ENCODE data around the gene WWOX. TPM values are rescaled to one million over a fixed set of nuclear protein-coding genes. Genes with fewer than 3 reads are reported as not detected.

WWOX gene
- total and polyA plus RNA-seq, 2 of the 8 experiments (the other 6 are each of a cell fraction or from before 2014, with no cell fraction given), result 5.4 to 16.7 TPM

DNA sequence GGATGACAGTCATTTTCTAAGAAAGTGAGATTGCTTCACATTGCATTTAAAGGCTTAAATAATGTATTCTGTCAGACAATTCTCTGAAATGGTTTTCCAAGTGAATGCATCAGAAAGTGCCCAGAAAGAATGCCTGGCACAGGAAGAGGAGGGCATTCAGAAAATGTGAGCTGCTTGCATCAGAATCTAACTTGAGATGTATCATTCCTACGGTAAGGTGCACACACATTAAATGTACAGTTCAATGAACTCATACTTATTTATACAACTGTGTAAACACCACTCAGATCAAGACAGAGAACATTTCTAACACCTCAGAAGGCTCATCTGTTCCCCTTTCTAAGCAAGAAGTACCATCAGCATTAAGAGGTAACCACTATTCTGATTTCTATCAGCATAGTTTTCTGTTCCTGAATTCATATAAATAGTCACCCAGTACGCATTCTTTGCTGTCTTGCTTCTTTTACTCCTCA, 863.0 kb downstream of the WWOX start:
- FAIRE-seq (no peak), DNase-seq (ENCODE audit: low read depth in 1 of 2, low spot score in 2 of 2) (no peak)
- no peak overlapping the region for H3K14ac ChIP-seq (ENCODE audit: insufficient read length)
- H2AFZ ChIP-seq (ENCODE audit: low read length), result no peak overlapping the region
- H3K36me3 ChIP-seq (ENCODE audit: control insufficient read depth in 2 of 4, insufficient read depth in 4 of 4, low read length in 3 of 4), result no peaks in the 10 kb centered on the region
- H3K9me3 ChIP-seq (ENCODE audit: insufficient read depth in 2 of 2, low read depth in 1 of 2, low read length in 1 of 2), result no peaks in the 10 kb centered on the region
- no peak overlapping the region for H2BK12ac ChIP-seq (ENCODE audit: low read depth, low read length)
- H3K27me3 ChIP-seq (replicated peaks in 1 of 4; ENCODE audit: control insufficient read depth in 3 of 4, extremely low read depth in 1 of 4, insufficient read depth in 3 of 4, low read length in 3 of 4), result no peaks in the 10 kb centered on the region
- no peak overlapping the region for H3K27ac ChIP-seq (ENCODE audit: low read depth, low read length)
- H4K5ac ChIP-seq (ENCODE audit: insufficient read length, low read depth, low read length), result no peak overlapping the region
- no peaks in the 10 kb centered on the region for H4K20me1 ChIP-seq (replicated peaks in 1 of 2; ENCODE audit: control insufficient read depth in 1 of 2, insufficient read depth in 2 of 2, low read length in 2 of 2)
- no peak overlapping the region for H2BK120ac ChIP-seq (replicated peaks; ENCODE audit: low read depth, low read length)
- H3K79me2 ChIP-seq (ENCODE audit: control insufficient read depth in 1 of 2, insufficient read depth in 2 of 2, low read length in 2 of 2), result no peaks in the 10 kb centered on the region
- no peak overlapping the region for H2BK20ac ChIP-seq (ENCODE audit: low read length)
- no peak overlapping the region for H2AK5ac ChIP-seq (ENCODE audit: low read depth, low read length)
- H3K9ac ChIP-seq (replicated peaks in 1 of 4; ENCODE audit: extremely low read depth in 1 of 4, low read depth in 3 of 4, low read length in 3 of 4), result no peak overlapping the region
- no peak overlapping the region for H3K56ac ChIP-seq (replicated peaks; ENCODE audit: insufficient read length, low read depth, low read length)
- no peak overlapping the region for H2BK15ac ChIP-seq (ENCODE audit: low read length)
- H3K4me1 ChIP-seq (replicated peaks in 1 of 4; ENCODE audit: control insufficient read depth in 3 of 4, insufficient read depth in 4 of 4, low read length in 3 of 4), result peaks cover 0 to 4% (median 0%) of the 10 kb centered on the region in 4 experiments; a peak in 1 of 7 replicates
- CTCF ChIA-PET (ENCODE audit: partially characterized antibody), result interaction anchor here (0.6 kb wide), 1 partner anchor 39 kb away, joined by 3 read pairs; no protein-coding TSS in a partner anchor
- no peak overlapping the region for H3K18ac ChIP-seq (ENCODE audit: extremely low read depth, low read length)
- TF ChIP-seq ZNF274 (IDR thresholded peaks at IDR 0.05; ENCODE audit: borderline replicate concordance, extremely low read depth, low read length), result no peak
- TF ChIP-seq BRCA1 (IDR thresholded peaks at IDR 0.05; ENCODE audit: low read depth, low read length), result no peak
- TF ChIP-seq RAD21 (IDR thresholded peaks at IDR 0.05 in 1 of 2, conservative IDR thresholded peaks at IDR 0.05 in 1 of 2; ENCODE audit: low read depth in 2 of 2, low read length in 2 of 2), result no peak
- TF ChIP-seq GABPA (IDR thresholded peaks at IDR 0.05; ENCODE audit: borderline replicate concordance, insufficient read depth, low read length), result no peak
- TF ChIP-seq PHF8 (conservative IDR thresholded peaks at IDR 0.05; ENCODE audit: low read depth, low read length), result no peak
- no peaks in the 10 kb centered on the region; the same call in 1 of the 2 replicates for H3K23me2 ChIP-seq (ENCODE audit: low read depth, low read length)
- no peak overlapping the region for H3K4ac ChIP-seq (replicated peaks; ENCODE audit: insufficient read length, low read depth, low read length)
- H4K91ac ChIP-seq (replicated peaks; ENCODE audit: insufficient read length, low read length), result no peak overlapping the region
- POLR2A ChIA-PET (ENCODE audit: partially characterized antibody), result no interaction called here
- no peak overlapping the region for H3K23ac ChIP-seq (ENCODE audit: insufficient read length)
- no peak overlapping the region for H4K8ac ChIP-seq (ENCODE audit: extremely low read depth, insufficient read depth, low read length)
- no peak overlapping the region for H3K4me3 ChIP-seq (ENCODE audit: extremely low read depth in 1 of 4, insufficient read depth in 2 of 4, low read depth in 3 of 4, low read length in 4 of 4)
- H3K79me1 ChIP-seq (ENCODE audit: low read depth, low read length), result no peaks in the 10 kb centered on the region
- H3K4me2 ChIP-seq (ENCODE audit: insufficient read depth in 1 of 2, low read depth in 2 of 2, low read length in 2 of 2), result no peak overlapping the region
- WGBS, 2 experiments (ENCODE audit: extremely low coverage in 1 of 2, insufficient coverage in 1 of 2, insufficient read length in 1 of 2, insufficient replicate concordance in 2 of 2, low coverage in 1 of 2, low lambda C conversion rate in 2 of 2, missing lambda C conversion rate in 1 of 2), result 84% methylated on average over 2 of the region's 2 CpGs; no CpG with 5 or more reads in 1 of the 2 experiments
- no peak overlapping the region for H2BK5ac ChIP-seq (ENCODE audit: low read depth, low read length)

Data from H1 (cell line).